ENCODE data around the gene KDM2A.
"Not testable (repeated sequence)": the region's sequence is repeated elsewhere in the genome, so short reads cannot be mapped to it uniquely, and the experiment has no call there.

GRCh38 chr11:67209222-67209621 is 90.2 kb downstream of the KDM2A start:
- TF ChIP-seq CTCF (IDR thresholded peaks at IDR 0.05); EZH2 (IDR thresholded peaks at IDR 0.05; ENCODE audit: borderline replicate concordance, insufficient read depth, low read depth, low read length, poor library complexity, severe bottlenecking): not testable (repeated sequence)

Measured in B cell (primary cell).